GM19455 (cell line): ENCODE measurements around the gene RNF114.

Source experiments
- ATAC-seq: cut with Tn5 transposase; IDR thresholded peaks from one replicate; pipeline ENCODE4 v1.9.1; 2021; ENCODE audit not compliant: unreplicated experiment

Gene RNF114

DNA sequence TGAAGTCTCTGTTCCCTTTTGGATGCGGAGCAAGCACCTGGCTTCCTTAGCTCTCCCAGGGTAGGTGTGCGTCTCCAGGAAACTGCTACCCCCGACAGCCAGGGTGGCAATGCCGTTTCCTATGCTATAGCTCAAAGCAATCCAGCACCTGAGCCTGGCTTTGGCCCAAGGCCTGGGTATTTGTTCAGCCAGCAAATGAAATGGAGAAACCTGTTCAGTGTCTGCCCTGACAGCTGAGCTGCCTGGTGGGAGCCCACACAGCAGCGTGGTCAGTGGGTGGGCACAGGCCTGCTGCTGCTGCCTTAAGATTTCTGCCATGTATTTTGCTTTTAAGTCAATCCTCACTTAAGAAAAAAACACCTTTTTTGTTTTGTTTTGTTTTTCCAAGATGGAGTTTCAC is 34.6 kb upstream of the RNF114 start:
- no peak for ATAC-seq

- ATAC-seq = no peak
These were observed 31.6 kb upstream of the RNF114 start for GRCh38 chr20:49904440-49905214.

DNA sequence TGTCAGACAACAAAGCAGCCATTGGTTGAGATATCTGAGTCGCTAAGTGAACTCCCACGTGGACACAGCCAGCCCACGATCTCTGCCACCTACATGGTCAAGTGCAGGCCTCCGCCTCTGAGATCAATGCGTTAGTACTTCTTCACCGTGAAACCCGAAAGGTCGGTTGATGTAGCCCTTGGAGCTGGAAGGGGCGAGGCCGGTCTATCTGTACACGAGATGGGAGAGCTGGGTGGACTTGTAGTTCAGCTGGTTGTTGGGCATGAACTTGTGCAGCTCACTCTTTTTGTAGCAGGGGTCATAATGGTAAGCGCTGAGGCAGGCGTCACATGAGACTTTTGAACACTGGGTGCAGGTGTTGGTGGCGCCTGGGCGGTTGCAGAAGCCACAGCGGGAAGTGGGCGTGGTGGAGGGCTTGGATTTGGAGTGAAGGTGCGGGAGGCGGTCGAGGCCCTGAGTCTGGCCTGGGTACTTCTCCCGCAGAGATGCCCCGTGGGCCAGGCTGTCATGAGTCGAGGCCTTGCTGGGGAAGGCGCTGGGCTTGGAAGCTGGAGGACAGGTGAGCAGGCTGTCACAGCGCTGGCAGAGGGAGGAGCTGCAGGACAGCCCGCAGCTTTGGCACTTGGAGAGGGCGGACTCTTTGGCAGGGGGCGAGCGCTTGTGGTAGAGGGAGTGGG is 30.6 kb upstream of the RNF114 start:
- ATAC-seq = no peak

- ATAC-seq = no peak
These were observed 30.0 kb upstream of the RNF114 start for GRCh38 chr20:49906101-49906604.

DNA sequence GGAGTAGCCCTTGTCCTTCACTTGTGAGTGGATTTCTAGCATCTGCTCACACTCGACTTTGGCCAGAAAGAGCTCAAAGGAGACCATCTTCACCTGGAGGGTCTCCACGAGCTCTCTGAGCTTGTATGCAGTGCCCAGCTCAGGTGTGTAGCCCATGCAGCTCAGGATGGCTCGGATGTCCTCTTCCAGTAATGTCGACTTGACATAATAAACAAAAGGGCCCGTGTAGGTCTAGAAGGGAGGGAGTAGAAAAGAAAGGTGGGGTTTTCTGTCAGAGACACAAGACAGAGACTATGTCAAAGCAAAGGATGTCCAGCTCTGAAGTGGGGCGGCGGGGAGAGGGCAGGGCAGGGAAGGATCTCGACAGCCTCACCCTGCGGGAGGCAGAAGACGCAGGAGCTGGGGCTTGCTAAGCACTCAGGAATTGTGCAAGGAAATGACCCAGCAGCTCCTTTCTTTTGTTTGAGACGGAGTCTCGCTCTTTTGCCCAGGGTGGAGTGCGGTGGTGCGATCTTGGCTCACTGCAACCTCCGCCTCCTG is 29.5 kb upstream of the RNF114 start:
- no peak for ATAC-seq

GRCh38 chr20:49907405-49908257 is 28.6 kb upstream of the RNF114 start:
- ATAC-seq = no peak

GRCh38 chr20:49908258-49908565 is 28.0 kb upstream of the RNF114 start:
- ATAC-seq = no peak

DNA sequence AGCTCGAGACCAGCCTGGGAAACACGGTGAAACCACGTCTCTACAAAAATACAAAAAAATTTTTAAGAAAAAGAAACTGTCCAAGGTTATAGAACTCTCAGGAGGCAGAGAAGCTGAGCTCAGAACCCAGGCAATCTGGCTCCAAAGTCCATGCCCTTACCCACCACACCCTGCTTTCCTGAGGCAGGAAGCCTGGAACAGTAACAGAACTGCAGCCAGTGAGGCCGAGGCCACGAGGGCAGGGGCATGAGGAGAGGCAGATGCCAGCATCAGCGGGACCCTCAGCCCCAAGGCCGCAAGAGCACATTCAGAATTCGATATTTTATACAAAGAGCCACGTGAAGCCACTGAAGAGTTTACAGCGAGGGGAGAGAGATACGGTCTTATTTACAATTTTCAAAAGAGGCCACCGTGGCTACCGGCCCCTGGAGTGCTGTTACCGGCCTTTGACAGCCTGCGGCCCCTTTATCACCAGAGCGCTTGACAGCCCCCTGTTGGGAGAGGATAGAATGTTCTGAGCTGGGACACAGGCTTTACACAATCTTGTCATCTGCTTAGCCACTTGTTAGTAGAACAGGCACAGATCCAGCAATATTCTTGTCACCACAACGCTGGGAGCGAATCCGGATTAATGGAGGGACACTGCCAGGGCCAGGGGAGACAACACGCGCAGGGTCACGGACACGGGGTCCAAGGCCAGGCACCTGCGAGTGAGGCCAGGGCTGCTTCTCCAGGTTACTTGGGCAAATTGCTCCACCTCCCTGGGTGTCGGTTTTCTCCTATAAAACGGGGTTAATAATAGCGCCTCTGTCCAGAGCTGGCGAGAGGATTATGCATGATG is 26.5 kb upstream of the RNF114 start:
- no peak for ATAC-seq

GRCh38 chr20:49910340-49910706 is 25.9 kb upstream of the RNF114 start:
- no peak for ATAC-seq

DNA sequence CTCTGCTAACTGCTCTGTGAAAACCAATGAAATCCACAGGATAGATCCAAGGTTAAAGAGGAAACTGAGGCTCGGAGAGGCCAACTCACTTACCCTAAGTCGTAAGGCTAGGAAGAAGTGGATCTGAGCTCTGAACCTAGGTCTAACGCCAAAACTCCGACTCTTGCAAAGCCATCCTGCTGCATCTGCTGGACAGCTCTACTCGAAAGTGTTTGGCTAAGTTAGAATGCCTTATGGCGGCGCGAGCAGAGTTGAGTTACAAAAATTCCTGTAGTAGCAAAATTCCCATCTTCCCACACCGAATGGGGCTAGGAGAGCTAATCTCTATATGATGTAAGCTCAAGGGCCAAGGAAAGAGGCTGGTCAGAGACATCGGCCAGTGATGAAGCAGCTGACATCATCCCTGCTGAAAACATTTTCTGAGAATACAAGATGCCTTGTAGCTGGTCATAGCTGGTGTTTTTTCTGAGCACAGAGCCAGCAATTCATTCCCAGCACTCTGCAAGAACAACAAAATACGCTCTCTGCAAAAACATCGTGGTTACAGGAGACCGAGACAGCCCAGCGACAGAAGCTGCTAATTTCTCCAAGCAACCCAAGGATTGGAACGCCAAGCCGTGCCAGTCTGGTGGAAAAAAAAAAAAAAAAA is 22.7 kb upstream of the RNF114 start:
- ATAC-seq = no peak

DNA sequence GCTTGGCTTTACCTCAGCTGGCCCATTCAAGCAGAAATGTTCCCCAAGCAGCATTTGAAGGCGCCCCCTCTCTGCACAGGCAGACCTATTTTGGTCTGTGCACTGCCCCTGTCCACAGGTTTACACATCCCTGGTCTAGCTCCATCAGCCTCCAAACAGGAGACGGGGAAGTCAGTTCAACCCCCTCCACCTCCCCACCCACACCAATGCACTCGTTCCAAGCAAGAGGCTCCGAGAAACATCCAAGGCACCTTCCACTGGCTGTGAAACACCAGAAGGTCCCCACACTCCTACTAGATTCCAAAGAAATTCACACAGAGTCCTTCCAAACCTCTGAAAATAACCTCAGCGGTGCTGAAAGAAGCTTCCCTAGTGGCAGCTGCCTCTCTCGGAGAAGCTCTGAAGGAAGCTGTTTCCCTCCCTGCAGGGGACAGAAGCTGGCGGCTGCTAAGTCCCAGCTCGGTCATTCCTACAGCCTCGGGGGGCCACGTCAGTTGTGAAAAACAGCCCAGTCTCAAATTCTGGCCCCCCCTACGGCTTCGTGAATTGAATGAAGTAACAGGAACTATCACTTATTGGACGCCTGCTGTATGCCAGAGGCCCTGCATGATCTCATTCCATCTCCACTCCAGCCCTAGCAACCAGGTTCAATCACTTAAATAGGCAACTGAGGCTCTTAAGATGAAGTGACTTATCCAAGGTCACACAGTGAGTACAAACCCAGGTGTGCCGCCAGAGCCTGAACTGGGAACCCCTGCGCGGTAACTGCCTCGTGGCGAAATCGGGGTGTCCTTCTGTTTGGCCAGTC is 21.7 kb upstream of the RNF114 start:
- ATAC-seq = no peak

- ATAC-seq = peak; percentile 3
These were observed 21.1 kb upstream of the RNF114 start for GRCh38 chr20:49915118-49915379.

DNA sequence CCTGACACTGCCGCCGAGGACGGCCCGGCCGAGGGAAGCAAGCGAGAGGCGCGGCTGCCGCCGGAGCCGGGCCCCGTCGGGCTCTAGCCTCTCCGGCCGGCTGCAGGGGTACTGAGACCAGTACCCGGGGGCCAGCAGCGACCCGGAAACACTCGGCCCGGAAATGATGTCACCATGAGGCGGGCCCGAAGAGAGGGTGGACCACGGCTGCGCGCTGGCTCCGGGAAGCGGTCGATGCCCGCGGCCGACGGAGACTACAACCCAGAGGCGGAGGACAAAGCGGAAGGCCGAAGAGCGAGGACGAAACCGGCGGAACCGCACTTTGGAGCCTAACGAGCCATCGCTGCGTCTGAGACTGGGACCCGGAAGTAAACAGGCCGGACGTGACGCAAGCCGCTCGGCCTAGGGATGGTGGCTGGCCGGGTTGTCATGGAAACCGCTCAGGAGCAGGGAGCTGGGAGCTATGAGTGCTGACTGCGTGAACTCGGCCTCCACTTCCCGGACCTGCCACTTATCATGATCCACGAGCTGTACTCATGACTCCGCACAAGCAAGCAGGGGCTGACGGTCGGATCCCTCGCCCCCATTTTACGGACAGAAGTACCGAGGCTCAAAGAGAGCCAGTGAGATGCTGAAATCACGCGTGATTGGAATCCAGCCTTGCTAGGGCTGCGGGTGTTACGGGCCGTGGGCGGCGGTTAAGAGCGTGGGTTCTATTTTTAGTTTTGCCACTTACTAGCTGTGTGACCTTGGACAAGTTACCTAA is 20.6 kb upstream of the RNF114 start, which contains the start of gene SPATA2:
Gene SPATA2 (minus strand): TSS at position 150 of the 766 bp plus-strand sequence. CDS start 7,039 bp downstream, outside the sequence.
- peak; percentile 88 for ATAC-seq

- ATAC-seq = no peak
These were observed 19.8 kb upstream of the RNF114 start for GRCh38 chr20:49916146-49917002.

DNA sequence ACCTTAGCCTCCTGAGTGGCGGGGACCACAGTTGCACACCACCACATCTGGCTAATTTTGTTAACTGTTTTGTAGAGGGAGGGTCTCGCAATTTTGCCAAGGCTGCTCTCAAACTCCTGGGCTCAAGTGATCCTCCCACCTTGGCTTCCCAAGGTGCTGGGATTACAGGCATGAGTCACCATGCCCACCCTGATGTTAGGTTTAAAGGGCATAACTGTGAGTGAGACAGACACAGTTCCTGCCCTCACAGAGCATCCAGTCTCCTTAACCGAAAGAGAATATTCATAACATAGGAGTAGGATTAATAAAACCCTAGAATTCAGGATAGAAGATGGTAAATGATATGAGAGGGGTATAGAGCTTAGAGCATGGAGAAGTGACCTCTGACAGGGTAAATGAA is 17.8 kb upstream of the RNF114 start:
- ATAC-seq = no peak

DNA sequence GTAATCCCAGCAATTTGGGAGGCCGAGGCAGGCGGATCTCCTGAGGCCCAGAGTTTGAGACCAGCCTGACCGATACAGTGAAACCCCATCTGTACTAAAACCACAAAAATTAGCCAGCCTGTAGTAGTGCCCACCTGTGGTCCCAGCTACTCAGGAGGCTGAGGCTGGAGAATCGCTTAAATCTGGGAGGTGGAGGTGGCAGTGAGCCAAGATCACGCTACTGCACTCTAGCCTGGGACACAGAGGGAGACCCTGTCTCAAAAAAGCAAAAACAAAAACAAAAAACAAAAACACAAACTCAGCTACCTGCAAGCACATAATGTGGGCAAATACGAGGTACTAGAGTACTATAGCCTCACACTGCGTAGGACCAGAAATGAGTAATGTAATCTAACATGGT is 17.2 kb upstream of the RNF114 start:
- ATAC-seq = no peak

- ATAC-seq = no peak
These were observed 16.7 kb upstream of the RNF114 start for GRCh38 chr20:49919461-49919860.

DNA sequence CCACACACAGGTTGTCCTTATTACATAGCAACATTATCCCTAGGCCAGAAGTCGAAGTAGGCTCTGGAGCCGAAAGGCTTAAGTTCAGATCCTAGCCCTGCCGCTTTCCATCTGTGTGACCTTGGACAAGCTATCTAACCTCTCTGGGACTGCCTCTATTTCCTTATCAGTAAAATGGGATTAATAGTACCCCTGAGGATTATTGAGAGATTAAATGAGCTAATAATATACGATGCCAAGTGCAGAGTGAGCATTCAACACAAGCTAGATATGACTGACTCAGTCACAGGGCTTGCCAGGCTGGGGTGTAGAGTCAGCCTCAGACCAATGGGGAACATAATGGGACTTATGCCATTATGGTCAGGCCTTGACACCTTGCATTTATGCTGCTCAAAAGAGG is 11.9 kb upstream of the RNF114 start:
- no peak for ATAC-seq
